ENCODE results near the gene SMARCE1. TPM values are rescaled to one million over a fixed set of nuclear protein-coding genes. Genes with fewer than 3 reads are reported as not detected.

Gene SMARCE1
- total RNA-seq, 4 donors from 2014 or later: 66.5 to 88.3 (median 76.0) TPM

DNA sequence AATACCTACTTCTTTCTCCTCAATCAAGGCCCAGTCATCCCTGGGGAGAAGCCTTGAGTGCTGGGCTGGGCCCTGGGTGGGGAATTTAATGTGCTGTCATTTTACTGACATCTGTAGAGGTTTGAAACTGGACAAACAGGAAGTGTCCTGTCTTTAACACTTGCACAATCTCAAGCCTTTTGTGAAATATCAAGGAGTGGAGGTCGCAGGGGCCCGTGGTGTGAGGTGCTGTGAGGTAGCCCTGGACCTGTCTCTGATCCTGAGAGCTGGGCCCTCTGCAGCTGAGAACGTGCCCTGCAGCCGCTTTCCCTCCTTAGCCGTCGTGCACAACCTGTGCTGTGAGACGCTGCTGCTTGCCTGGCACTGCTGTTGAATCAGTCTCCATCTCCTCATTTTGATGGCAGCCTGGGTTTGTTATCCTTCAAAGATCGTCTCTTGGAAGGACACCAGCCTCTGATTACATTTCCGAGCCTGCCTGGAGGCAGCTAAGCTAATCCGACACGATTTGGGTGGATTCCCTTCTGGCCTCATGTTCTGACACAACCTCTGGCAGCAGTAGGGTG lies 29.9 kb downstream of the SMARCE1 start:
- ATAC-seq (ENCODE audit: low FRiP score): no peak
- no peak for DNase-seq (ENCODE audit: low spot score)
- TF ChIP-seq, protein P1, sequence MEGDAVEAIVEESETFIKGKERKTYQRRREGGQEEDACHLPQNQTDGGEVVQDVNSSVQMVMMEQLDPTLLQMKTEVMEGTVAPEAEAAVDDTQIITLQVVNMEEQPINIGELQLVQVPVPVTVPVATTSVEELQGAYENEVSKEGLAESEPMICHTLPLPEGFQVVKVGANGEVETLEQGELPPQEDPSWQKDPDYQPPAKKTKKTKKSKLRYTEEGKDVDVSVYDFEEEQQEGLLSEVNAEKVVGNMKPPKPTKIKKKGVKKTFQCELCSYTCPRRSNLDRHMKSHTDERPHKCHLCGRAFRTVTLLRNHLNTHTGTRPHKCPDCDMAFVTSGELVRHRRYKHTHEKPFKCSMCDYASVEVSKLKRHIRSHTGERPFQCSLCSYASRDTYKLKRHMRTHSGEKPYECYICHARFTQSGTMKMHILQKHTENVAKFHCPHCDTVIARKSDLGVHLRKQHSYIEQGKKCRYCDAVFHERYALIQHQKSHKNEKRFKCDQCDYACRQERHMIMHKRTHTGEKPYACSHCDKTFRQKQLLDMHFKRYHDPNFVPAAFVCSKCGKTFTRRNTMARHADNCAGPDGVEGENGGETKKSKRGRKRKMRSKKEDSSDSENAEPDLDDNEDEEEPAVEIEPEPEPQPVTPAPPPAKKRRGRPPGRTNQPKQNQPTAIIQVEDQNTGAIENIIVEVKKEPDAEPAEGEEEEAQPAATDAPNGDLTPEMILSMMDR (IDR thresholded peaks at IDR 0.05): no peak

- TF ChIP-seq, protein P1 (IDR thresholded peaks at IDR 0.05): no peak
- ATAC-seq (ENCODE audit: low FRiP score): no peak
Observed at GRCh38 chr17:40616592-40616991, 31.0 kb downstream of the SMARCE1 start.

DNA sequence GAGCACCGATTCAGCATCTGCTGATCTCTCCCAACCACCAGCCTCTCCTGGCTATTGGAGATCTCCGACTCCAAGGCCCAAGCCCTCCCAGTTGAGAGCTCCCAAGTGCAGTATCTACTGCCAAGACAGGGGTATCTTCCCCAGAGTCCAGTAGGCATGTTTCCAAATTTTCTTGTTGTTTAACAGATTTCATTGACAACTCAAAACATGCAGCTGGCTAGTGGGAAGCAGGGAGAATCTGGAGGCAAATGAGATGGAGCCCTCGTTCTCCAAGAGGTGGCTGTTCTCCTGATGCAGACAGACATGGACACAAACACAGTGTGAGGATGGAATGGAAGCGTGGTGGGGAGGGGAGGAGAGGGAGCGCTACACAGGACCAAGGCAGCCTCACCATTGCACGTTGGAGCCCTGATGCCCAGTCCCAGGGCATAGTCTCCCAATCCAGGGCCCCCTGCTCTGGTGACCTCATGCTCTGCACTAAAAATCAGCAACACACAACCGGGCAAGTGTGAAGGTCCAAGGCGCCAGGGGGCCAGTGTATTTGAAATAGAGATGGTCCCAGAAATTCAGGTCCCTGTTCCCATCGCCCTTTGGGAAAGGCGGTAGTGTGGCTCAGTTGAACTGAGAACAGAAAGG lies 31.7 kb downstream of the SMARCE1 start:
- DNase-seq (ENCODE audit: low spot score) (no peak), ATAC-seq (ENCODE audit: low FRiP score) (no peak)
- TF ChIP-seq, protein P1 (IDR thresholded peaks at IDR 0.05): no peak

More at GRCh38 chr17:40616592-40616991, 31.0 kb downstream of the SMARCE1 start:
- no peak for DNase-seq (ENCODE audit: low spot score)

GRCh38 chr17:40615068-40615840 lies 32.4 kb downstream of the SMARCE1 start:
- DNase-seq (ENCODE audit: low spot score) (no peak), ATAC-seq (ENCODE audit: low FRiP score) (no peak)
- TF ChIP-seq, protein P1 (IDR thresholded peaks at IDR 0.05): no peak

DNA sequence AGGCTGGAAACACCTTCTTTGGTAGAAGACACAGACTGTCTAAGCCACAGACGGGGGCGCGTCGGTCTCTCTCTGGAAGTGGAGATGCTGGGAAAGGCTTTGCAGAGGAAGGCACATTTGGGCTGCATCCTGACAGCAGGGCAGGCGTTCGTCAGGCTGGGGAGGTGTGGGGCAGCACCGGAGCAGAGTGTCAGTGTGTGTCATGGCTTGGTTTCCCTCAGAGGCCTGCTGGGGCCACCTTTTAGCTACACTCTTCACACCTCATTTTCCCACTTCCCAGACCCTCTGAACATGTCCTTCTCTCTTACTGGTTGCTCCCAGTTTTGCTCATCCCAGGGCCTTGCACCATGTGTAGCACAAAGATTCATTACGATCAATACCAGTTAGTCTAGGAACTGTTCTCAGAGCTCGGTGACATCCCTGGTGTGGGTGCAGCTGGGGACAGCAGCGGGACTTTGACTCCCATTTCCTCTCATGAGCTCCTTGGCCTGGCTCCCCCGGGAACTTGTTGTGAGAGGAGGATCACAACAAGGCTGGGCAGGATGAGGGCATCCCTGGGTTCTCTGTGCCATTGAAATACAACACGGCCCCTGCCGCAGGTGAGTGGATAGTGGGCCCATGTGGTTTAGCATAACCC lies 33.1 kb downstream of the SMARCE1 start:
- no peak for ATAC-seq (ENCODE audit: low FRiP score)
- DNase-seq (ENCODE audit: low spot score): no peak

DNA sequence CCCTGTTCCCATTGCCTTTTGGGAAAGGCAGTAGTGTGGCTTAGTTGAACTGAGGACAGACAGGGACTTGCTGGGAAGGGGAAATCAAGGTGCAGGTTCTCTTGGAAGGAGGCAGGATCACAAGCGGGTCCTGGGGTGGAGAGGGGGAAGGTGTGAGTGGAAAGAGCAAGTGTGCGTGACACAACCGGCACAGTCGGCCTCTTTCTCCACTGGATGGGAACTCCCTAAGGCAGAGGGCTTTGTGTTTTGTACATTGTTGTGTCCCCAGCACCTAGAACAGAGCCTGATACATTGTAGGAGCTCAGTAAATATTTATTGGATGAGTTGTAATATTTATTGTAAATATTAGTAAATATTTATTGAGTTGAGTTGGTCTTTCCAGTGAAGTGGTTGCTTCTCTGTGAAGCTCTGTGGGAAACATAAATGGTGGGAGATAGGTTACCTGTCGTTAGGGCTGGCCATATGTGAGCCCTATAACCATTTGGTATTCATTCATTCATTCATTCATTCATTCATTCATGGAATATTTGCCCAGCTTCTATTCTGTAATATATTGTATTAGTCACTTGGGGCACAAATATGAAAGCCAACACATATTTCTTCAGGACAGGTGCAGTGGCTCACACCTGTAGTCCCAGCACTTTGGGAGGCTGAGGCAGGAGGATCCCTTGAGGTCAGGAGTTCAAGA lies 34.0 kb downstream of the SMARCE1 start:
- TF ChIP-seq, protein P1 (IDR thresholded peaks at IDR 0.05): no peak
- ATAC-seq (ENCODE audit: low FRiP score) (no peak), DNase-seq (ENCODE audit: low spot score) (no peak)

More for the DNA sequence above, 33.1 kb downstream of the SMARCE1 start:
- TF ChIP-seq, protein P1 (IDR thresholded peaks at IDR 0.05): no peak
